Activated naive CD4-positive, alpha-beta T cell treated with anti-CD3 and anti-CD28 coated beads for 36 hours (primary cell): ENCODE results near the gene LZTS3. TPM values are rescaled to one million over a fixed set of nuclear protein-coding genes. Genes with fewer than 3 reads are reported as not detected.
"Not testable (repeated sequence)": the region's sequence is repeated elsewhere in the genome, so short reads cannot be mapped to it uniquely, and the experiment has no call there.

Source experiments
- CTCF ChIA-PET: fragments of 350-600 bp; sonication (Branson Sonifier 250); formaldehyde crosslinking; loops from one replicate; lab custom pipeline; 2021; ENCODE audit warnings: antibody characterized with exemption; lab: Charles Lee
- DNase-seq: peaks from one replicate; pipeline ENCODE4 v3.0.0-alpha.2; 2020
- H3K27ac Mint-ChIP-seq: one replicate; pipeline ENCODE4 v1.8.0; 2021; ENCODE audit warnings: mild to moderate bottlenecking, mixed read lengths
- H3K27me3 Mint-ChIP-seq: one replicate; pipeline ENCODE4 v1.8.0; 2021; ENCODE audit warnings: low read depth, mixed read lengths
- H3K36me3 Mint-ChIP-seq: one replicate; pipeline ENCODE4 v1.8.0; 2021; ENCODE audit warnings: low read depth, mixed read lengths
- H3K4me1 Mint-ChIP-seq: one replicate; pipeline ENCODE4 v1.8.0; 2021; ENCODE audit warnings: low read depth, mixed read lengths
- H3K4me3 Mint-ChIP-seq: one replicate; pipeline ENCODE4 v1.8.0; 2021; ENCODE audit warnings: mild to moderate bottlenecking, moderate library complexity, mixed read lengths
- H3K9me3 Mint-ChIP-seq: one replicate; pipeline ENCODE4 v1.8.0; 2021; ENCODE audit warnings: mixed read lengths
- intact Hi-C: fragments of 100-400 bp; cut with micrococcal nuclease; formaldehyde crosslinking; loops from one replicate; pipeline ENCODE4 v1.15.1; 2023
- total RNA-seq, 2 experiments: library from RNA; stranded (reverse); gene quantifications; one replicate each; pipeline ENCODE4 v1.2.3, GENCODE V29; 2021

The LZTS3 gene
- total RNA-seq, 2 experiments from 2014 or later, result 1.2 to 1.4 TPM

- CTCF ChIA-PET, result interaction anchor here (1.0 kb wide), 1 partner anchor 10 kb away, joined by 3 read pairs; no protein-coding TSS in a partner anchor
- H3K27ac Mint-ChIP-seq, result no peak overlapping the region
- H3K4me3 Mint-ChIP-seq, result no peak overlapping the region
- peaks cover 35% of the 10 kb centered on the region for H3K4me1 Mint-ChIP-seq
- intact Hi-C loops, result no loop called here
- peaks cover 33% of the 10 kb centered on the region for H3K36me3 Mint-ChIP-seq
- no peak for DNase-seq
- no peaks in the 10 kb centered on the region for H3K9me3 Mint-ChIP-seq
- H3K27me3 Mint-ChIP-seq, result no peaks in the 10 kb centered on the region
Measured at GRCh38 chr20:3146732-3147341, 26.5 kb downstream of the LZTS3 start.

- peaks cover 13% of the 10 kb centered on the region for H3K4me1 Mint-ChIP-seq
- intact Hi-C loops, result no loop called here
- CTCF ChIA-PET, result interaction anchor here (0.7 kb wide), 1 partner anchor 468 kb away, joined by 3 read pairs; no protein-coding TSS in a partner anchor
- H3K9me3 Mint-ChIP-seq, result no peaks in the 10 kb centered on the region
- peaks cover 14% of the 10 kb centered on the region for H3K36me3 Mint-ChIP-seq
- no peaks in the 10 kb centered on the region for H3K27me3 Mint-ChIP-seq
- no peak for DNase-seq
- H3K27ac Mint-ChIP-seq, result no peak overlapping the region
- H3K4me3 Mint-ChIP-seq, result no peak overlapping the region
Measured at GRCh38 chr20:3141757-3142156, 31.6 kb downstream of the LZTS3 start.

- H3K36me3 Mint-ChIP-seq, result peaks cover 1% of the 10 kb centered on the region
- no peak overlapping the region for H3K27ac Mint-ChIP-seq
- intact Hi-C loops, result no loop called here
- H3K4me3 Mint-ChIP-seq, result no peak overlapping the region
- H3K27me3 Mint-ChIP-seq, result no peaks in the 10 kb centered on the region
- no peaks in the 10 kb centered on the region for H3K9me3 Mint-ChIP-seq
- peaks cover 18% of the 10 kb centered on the region for H3K4me1 Mint-ChIP-seq
- CTCF ChIA-PET, result interaction anchor here (1.4 kb wide), 1 partner anchor 9 kb away, joined by 3 read pairs; no protein-coding TSS in a partner anchor
- DNase-seq, result no peak
Measured at GRCh38 chr20:3137492-3137891, 35.9 kb downstream of the LZTS3 start.

GRCh38 chr20:3135507-3136070, 37.8 kb downstream of the LZTS3 start:
- Mint-ChIP-seq H3K4me1 (peaks cover 18% of the 10 kb centered on the region), H3K36me3 (peaks cover 1% of the 10 kb centered on the region), H3K4me3 (no peak overlapping the region), H3K27me3 (no peaks in the 10 kb centered on the region), H3K9me3 (no peaks in the 10 kb centered on the region), H3K27ac (no peak overlapping the region)
- CTCF ChIA-PET, result interaction anchor here (0.6 to 1.0 kb wide), 3 partner anchors 20 to 22 kb away, joined by 3 to 4 read pairs (median 3); no protein-coding TSS in a partner anchor
- intact Hi-C loops, result no loop called here
- DNase-seq, result no peak

- Mint-ChIP-seq H3K4me3 (no peak overlapping the region), H3K27me3 (no peaks in the 10 kb centered on the region), H3K36me3 (peaks cover 1% of the 10 kb centered on the region), H3K4me1 (peaks cover 16% of the 10 kb centered on the region), H3K27ac (no peak overlapping the region), H3K9me3 (no peaks in the 10 kb centered on the region)
- intact Hi-C loops, result no loop called here
- CTCF ChIA-PET, result no interaction called here
- DNase-seq, result no peak
Measured at GRCh38 chr20:3134151-3134550, 39.2 kb downstream of the LZTS3 start.

- Mint-ChIP-seq H3K4me3 (no peak overlapping the region), H3K4me1 (peaks cover 11% of the 10 kb centered on the region), H3K9me3 (no peaks in the 10 kb centered on the region), H3K36me3 (no peaks in the 10 kb centered on the region), H3K27ac (no peak overlapping the region), H3K27me3 (no peaks in the 10 kb centered on the region)
- DNase-seq, result no peak
- CTCF ChIA-PET, result interaction anchor here (0.6 kb wide), 1 partner anchor 58 kb away, joined by 3 read pairs; no protein-coding TSS in a partner anchor
- intact Hi-C loops, result no loop called here
Measured at GRCh38 chr20:3133155-3133554, 40.2 kb downstream of the LZTS3 start.

GRCh38 chr20:3130051-3130600, 43.2 kb downstream of the LZTS3 start:
- Mint-ChIP-seq H3K4me3 (no peak overlapping the region), H3K9me3 (no peaks in the 10 kb centered on the region), H3K27me3 (no peaks in the 10 kb centered on the region), H3K36me3 (peaks cover 3% of the 10 kb centered on the region), H3K27ac (no peak overlapping the region), H3K4me1 (peaks cover 3% of the 10 kb centered on the region)
- no peak for DNase-seq
- intact Hi-C loops, result no loop called here
- CTCF ChIA-PET, result interaction anchor here (0.5 to 1.2 kb wide), 3 partner anchors 12 to 185 kb away, joined by 3 to 8 read pairs (median 4); no protein-coding TSS in a partner anchor

- Mint-ChIP-seq H3K9me3 (peaks cover 3% of the 10 kb centered on the region), H3K4me3 (no peak overlapping the region), H3K36me3 (peaks cover 7% of the 10 kb centered on the region), H3K4me1 (peaks cover 4% of the 10 kb centered on the region), H3K27me3 (no peaks in the 10 kb centered on the region), H3K27ac (no peak overlapping the region)
- no peak for DNase-seq
- CTCF ChIA-PET, result interaction anchor here (1.2 kb wide), 2 partner anchors 11 to 16 kb away, joined by 3 to 8 read pairs; no protein-coding TSS in a partner anchor
- intact Hi-C loops, result no loop called here
Measured at GRCh38 chr20:3129094-3129493, 44.3 kb downstream of the LZTS3 start.

GRCh38 chr20:3128275-3128984, 44.9 kb downstream of the LZTS3 start:
- intact Hi-C loops, result no loop called here
- peaks cover 10% of the 10 kb centered on the region for H3K4me1 Mint-ChIP-seq
- no peak overlapping the region for H3K4me3 Mint-ChIP-seq
- H3K36me3 Mint-ChIP-seq, result peaks cover 11% of the 10 kb centered on the region
- no peaks in the 10 kb centered on the region for H3K27me3 Mint-ChIP-seq
- DNase-seq, result no peak
- CTCF ChIA-PET, result no interaction called here
- peaks cover 6% of the 10 kb centered on the region for H3K9me3 Mint-ChIP-seq
- H3K27ac Mint-ChIP-seq, result no peak overlapping the region

- Mint-ChIP-seq H3K27ac (no peak overlapping the region), H3K4me1 (peaks cover 30% of the 10 kb centered on the region), H3K9me3 (peaks cover 13% of the 10 kb centered on the region), H3K27me3 (no peaks in the 10 kb centered on the region), H3K36me3 (peaks cover 27% of the 10 kb centered on the region), H3K4me3 (no peak overlapping the region)
- no peak for DNase-seq
- CTCF ChIA-PET, result no interaction called here
- intact Hi-C loops, result no loop called here
Measured at GRCh38 chr20:3126527-3126859, 46.9 kb downstream of the LZTS3 start.

GRCh38 chr20:3125776-3126526, 47.4 kb downstream of the LZTS3 start:
- CTCF ChIA-PET, result not testable (repeated sequence)

More at GRCh38 chr20:3125776-3126526, 47.4 kb downstream of the LZTS3 start:
- intact Hi-C loops, H3K27me3 Mint-ChIP-seq, DNase-seq, H3K4me3 Mint-ChIP-seq, H3K27ac Mint-ChIP-seq: not testable (repeated sequence)
- Mint-ChIP-seq H3K4me1 (peaks cover 35% of the 10 kb centered on the region), H3K36me3 (peaks cover 31% of the 10 kb centered on the region), H3K9me3 (peaks cover 13% of the 10 kb centered on the region)
